Measurements from ENCODE around the gene RBM23. TPM values are rescaled to one million over a fixed set of nuclear protein-coding genes. Genes with fewer than 3 reads are reported as not detected.

RBM23 gene
- total RNA-seq, 1 donor from 2014 or later: 113 TPM

DNA sequence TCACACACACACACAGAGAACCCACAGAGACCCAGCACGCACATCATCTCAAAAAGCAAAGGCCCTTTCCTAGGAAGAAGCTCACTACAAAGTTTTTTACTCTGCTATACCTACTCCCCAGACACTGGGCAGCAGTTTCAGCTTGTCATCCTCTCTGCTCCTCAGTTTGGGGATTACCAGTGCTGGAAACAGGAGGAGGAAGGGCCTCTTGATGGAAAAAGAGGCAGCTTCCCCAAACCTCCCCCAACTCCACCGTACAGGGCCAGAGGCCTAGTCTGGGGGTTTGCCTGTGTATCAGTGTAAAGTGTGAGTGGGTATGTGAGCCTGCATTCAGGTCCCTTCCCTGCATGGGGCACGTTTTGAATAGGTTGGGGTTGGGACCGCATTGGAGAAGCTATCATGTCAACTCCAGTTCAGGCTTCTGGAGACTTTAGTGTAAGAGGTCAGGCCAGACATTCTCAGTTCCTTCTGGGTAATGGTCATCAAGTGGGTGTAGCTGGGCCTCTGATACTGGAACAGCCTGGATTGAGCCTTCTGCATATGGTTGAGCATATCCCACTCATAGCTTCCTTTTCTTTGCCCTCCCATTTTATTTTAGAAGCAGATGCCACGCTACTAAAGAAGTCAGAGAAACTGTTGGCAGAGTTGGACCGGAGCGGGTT lies 34.7 kb downstream of the RBM23 start:
- Histone ChIP-seq H3K4me3 (no peak overlapping the region), H3K27ac (no peak overlapping the region), H3K27me3 (no peaks in the 10 kb centered on the region), H3K36me3 (peaks cover 0 to 3% of the 10 kb centered on the region in 2 donors), H3K4me1 (peaks cover 3 to 5% of the 10 kb centered on the region in 2 donors), H3K9me3 (no peaks in the 10 kb centered on the region)
- no peak for DNase-seq (ENCODE audit: low spot score in 2 of 2)
- TF ChIP-seq, protein P1, sequence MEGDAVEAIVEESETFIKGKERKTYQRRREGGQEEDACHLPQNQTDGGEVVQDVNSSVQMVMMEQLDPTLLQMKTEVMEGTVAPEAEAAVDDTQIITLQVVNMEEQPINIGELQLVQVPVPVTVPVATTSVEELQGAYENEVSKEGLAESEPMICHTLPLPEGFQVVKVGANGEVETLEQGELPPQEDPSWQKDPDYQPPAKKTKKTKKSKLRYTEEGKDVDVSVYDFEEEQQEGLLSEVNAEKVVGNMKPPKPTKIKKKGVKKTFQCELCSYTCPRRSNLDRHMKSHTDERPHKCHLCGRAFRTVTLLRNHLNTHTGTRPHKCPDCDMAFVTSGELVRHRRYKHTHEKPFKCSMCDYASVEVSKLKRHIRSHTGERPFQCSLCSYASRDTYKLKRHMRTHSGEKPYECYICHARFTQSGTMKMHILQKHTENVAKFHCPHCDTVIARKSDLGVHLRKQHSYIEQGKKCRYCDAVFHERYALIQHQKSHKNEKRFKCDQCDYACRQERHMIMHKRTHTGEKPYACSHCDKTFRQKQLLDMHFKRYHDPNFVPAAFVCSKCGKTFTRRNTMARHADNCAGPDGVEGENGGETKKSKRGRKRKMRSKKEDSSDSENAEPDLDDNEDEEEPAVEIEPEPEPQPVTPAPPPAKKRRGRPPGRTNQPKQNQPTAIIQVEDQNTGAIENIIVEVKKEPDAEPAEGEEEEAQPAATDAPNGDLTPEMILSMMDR (IDR thresholded peaks at IDR 0.05): no peak
- intact Hi-C loops (cut with DNase I): no loop called here

DNA sequence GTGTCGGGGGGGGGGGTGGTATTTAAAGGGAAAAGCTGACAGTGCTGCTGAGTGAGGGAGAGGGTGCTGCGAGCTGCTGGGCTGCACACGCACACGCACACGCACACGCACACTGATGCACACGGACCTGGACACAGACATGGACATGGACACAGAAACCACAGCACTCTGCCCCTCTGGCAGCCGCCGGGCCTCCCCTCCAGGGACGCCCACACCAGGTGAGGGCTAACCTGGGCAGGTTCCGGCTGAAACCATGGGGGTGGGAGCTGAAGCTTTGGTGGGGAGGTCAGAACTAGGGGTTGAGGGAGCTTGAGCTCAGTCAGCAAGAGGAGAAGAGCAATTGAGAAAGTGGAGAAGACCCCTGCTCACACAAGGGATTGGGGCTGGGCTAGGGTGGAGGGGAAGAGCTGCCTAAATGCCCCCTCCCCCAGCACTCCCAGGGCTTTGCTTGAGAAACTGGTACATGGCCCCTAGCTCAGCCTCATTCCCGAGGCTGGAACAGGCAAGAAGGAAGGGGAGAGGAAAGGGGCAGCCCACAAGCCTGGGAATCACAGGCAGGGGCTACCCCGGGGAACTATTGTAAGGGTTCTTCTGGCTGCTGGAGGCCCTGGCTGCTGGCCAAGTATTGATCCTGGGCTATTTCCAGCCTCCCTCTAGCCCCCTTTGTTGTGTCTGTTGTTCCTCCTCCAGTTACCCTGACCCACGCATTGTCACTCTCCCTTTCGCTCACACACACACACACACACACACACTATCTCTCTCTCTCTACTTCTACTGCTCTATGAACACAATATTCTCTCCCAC lies 35.6 kb downstream of the RBM23 start, which contains the start of gene REM2:
Gene REM2 (plus strand): TSS at position 50 of the 804 bp plus-strand sequence. CDS start 66 bp downstream, at position 116.
- H3K27me3 ChIP-seq: no peaks in the 10 kb centered on the region
- no peak for DNase-seq (ENCODE audit: low spot score in 2 of 2)
- H3K4me1 ChIP-seq: peaks cover 3 to 5% of the 10 kb centered on the region in 2 donors
- H3K36me3 ChIP-seq: peaks cover under 1 to 11% of the 10 kb centered on the region in 2 donors
- no peak within 1 kb of the TSS for H3K4me3 ChIP-seq
- H3K27ac ChIP-seq: no peak within 1 kb of the TSS
- TF ChIP-seq, protein P1 (IDR thresholded peaks at IDR 0.05): no peak
- H3K9me3 ChIP-seq: no peaks in the 10 kb centered on the region
- intact Hi-C loops (cut with DNase I): no loop called here

DNA sequence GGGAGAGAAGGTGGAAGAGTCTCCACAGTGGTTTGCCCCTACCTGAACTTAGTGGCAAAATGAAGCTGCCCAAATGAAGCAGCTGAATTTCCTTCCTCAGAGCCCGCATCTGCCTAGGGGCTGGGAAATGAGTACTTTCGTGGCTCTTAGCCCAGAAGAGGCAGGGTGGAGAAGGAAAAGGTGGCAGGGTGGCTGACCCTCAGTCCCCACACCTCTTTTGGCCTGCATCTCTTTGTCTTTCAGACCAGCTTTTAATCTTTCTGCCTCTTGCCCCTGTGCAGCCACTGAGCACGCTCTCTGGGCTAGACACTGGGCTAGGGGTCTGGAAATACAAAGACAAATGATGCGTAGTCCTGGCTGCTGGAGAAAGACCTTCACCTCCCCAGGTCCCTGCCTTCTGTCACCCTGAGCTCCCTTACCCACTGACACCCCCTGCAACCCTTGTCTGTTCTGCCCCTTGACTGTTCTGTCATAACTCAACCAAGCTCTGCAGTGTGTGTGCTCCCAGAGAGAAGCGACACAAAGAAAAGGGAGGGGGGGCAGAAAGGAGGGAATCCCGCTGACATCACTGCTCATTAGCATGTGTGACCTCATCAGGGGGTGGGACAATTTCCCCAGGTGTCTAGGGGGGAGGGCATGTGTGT lies 36.3 kb downstream of the RBM23 start:
- Histone ChIP-seq H3K4me1 (peaks cover under 1 to 2% of the 10 kb centered on the region in 2 donors), H3K9me3 (no peaks in the 10 kb centered on the region), H3K27ac (no peak overlapping the region), H3K4me3 (no peak overlapping the region), H3K27me3 (no peaks in the 10 kb centered on the region), H3K36me3 (peaks cover 8 to 18% of the 10 kb centered on the region in 2 donors)
- DNase-seq (ENCODE audit: low spot score in 2 of 2): no peak
- TF ChIP-seq, protein P1 (IDR thresholded peaks at IDR 0.05): no peak
- intact Hi-C loops (cut with DNase I): no loop called here

DNA sequence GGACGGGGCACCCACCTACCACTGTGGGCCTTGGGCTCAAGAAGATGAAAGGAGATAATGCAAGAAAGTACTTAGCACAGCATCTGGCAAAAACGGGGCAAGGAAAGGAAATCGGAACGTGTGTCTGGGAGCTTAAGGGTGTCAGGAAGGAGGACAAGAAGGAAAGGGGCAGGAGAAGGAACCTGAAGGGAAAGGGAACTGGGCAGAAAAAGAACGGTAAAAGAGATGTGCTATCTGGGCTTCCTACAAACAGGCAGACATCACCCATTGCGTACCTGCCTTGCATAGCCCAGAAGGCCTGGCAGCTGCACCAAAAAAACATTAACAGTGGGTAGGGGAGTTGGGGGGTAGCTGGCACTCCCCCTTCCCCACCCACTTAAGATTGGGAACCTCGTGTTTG lies 36.9 kb downstream of the RBM23 start:
- Histone ChIP-seq H3K4me1 (no peaks in the 10 kb centered on the region), H3K27me3 (no peaks in the 10 kb centered on the region), H3K36me3 (peaks cover 14 to 24% of the 10 kb centered on the region in 2 donors), H3K9me3 (no peaks in the 10 kb centered on the region), H3K4me3 (no peak overlapping the region), H3K27ac (no peak overlapping the region)
- intact Hi-C loops (cut with DNase I): no loop called here
- no peak for DNase-seq (ENCODE audit: low spot score in 2 of 2)
- TF ChIP-seq, protein P1 (IDR thresholded peaks at IDR 0.05): no peak

DNA sequence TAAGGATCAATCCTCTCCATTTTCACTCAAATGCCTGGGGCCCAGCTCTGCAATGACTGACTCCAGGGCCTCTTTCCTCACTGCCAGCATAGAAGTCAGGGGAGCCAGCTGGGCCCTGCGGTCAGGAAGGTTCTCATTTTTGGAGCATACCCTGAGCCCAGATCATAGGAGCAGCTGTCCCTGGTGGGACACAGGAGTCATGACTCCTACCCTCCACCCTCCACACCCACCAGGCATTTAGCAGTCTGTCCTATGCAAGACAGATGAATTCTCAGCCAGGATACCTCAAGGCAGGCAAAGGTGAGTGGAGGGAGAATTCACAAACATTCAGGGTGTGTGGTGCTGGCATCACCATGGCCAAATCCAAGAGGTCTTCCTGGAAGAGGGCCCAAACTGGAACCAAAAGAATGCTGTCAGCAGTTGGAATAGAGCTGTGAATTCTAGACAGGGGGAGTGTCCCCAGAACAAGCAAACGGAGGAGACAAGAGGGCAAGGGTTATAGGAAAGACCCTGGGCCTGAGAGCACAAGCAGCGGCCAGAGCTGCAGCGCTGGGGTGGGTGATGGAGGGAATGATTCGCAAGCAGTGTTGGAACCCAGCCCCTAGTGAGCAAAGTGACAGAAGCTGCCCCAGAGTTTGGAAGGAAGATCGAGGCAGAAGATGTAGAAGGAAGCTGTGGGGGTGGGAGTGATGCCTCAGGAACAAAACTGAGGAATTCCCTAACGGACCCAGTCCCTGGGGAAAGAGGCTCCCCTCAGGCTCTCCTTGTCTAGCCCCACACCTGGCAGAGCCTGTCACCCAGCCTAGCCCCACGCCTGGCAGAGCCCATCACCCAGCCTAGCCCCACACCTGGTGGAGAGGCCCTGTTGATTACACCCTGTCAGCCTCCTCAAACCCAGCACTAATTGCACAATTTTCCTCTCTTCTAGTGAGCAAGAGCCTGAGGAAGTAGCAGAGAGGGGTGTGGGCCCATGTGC lies 40.4 kb downstream of the RBM23 start:
- TF ChIP-seq, protein P1 (IDR thresholded peaks at IDR 0.05): no peak
- peaks cover under 1 to 7% of the 10 kb centered on the region in 2 donors for H3K4me1 ChIP-seq
- H3K36me3 ChIP-seq: peaks cover 49 to 59% of the 10 kb centered on the region in 2 donors
- DNase-seq (ENCODE audit: low spot score in 2 of 2): no peak
- H3K27ac ChIP-seq: no peak overlapping the region
- H3K27me3 ChIP-seq: no peaks in the 10 kb centered on the region
- no peaks in the 10 kb centered on the region for H3K9me3 ChIP-seq
- intact Hi-C loops (cut with DNase I): no loop called here
- H3K4me3 ChIP-seq: no peak overlapping the region

All from ascending aorta (tissue), 2 donors.